HG02973 (cell line): ENCODE results near the gene RCHY1.
"Not testable (repeated sequence)": the region's sequence is repeated elsewhere in the genome, so short reads cannot be mapped to it uniquely, and the experiment has no call there.

ENCODE experiments used
- ATAC-seq: cut with Tn5 transposase; IDR thresholded peaks from one replicate; pipeline ENCODE4 v1.9.1; 2021; ENCODE audit warnings: moderate library complexity; ENCODE audit not compliant: unreplicated experiment

The RCHY1 gene

GRCh38 chr4:75519452-75519851, 5.2 kb upstream of the RCHY1 start:
- not testable (repeated sequence) for ATAC-seq

- no peak for ATAC-seq
These were observed 1.9 kb upstream of the RCHY1 start for GRCh38 chr4:75516144-75516543.

GRCh38 chr4:75514949-75515612, 878 bp upstream of the RCHY1 start:
- ATAC-seq = no peak

- ATAC-seq = no peak
These were observed 575 bp downstream of the RCHY1 start for GRCh38 chr4:75513526-75514130.

GRCh38 chr4:75512386-75513211, 1.6 kb downstream of the RCHY1 start:
- no peak for ATAC-seq

- ATAC-seq = no peak
These were observed 2.4 kb downstream of the RCHY1 start for GRCh38 chr4:75511841-75512240.

GRCh38 chr4:75509592-75509991, 4.6 kb downstream of the RCHY1 start:
- not testable (repeated sequence) for ATAC-seq

- no peak for ATAC-seq
These were observed 8.6 kb downstream of the RCHY1 start for GRCh38 chr4:75505630-75506029.

GRCh38 chr4:75502671-75503070, 11.5 kb downstream of the RCHY1 start:
- ATAC-seq = no peak

GRCh38 chr4:75499900-75500299, 14.3 kb downstream of the RCHY1 start:
- no peak for ATAC-seq

GRCh38 chr4:75498041-75498440, 16.2 kb downstream of the RCHY1 start:
- ATAC-seq = no peak

GRCh38 chr4:75497133-75497532, 17.1 kb downstream of the RCHY1 start:
- no peak for ATAC-seq

- no peak for ATAC-seq
These were observed 17.8 kb downstream of the RCHY1 start for GRCh38 chr4:75496406-75496805.

GRCh38 chr4:75495476-75495875, 18.7 kb downstream of the RCHY1 start:
- no peak for ATAC-seq

GRCh38 chr4:75494563-75494962, 19.6 kb downstream of the RCHY1 start:
- ATAC-seq = peak; percentile 56

GRCh38 chr4:75490155-75490554, 24.0 kb downstream of the RCHY1 start:
- ATAC-seq = no peak

- no peak for ATAC-seq
These were observed 30.0 kb downstream of the RCHY1 start for GRCh38 chr4:75484190-75484589.

GRCh38 chr4:75477201-75477600, 37.0 kb downstream of the RCHY1 start:
- ATAC-seq = no peak

GRCh38 chr4:75470738-75471137, 43.5 kb downstream of the RCHY1 start:
- no peak for ATAC-seq

GRCh38 chr4:75469896-75470295, 44.3 kb downstream of the RCHY1 start:
- ATAC-seq = no peak

GRCh38 chr4:75457365-75457764, 56.8 kb downstream of the RCHY1 start:
- no peak for ATAC-seq

GRCh38 chr4:75434105-75434504, 80.1 kb downstream of the RCHY1 start:
- no peak for ATAC-seq
